ENCODE data around the gene SMIM32. TPM values are rescaled to one million over a fixed set of nuclear protein-coding genes. Genes with fewer than 3 reads are reported as not detected.

Gene SMIM32
- total and polyA plus RNA-seq, 2 experiments from 2014 or later, result 0.27 to 0.56 TPM

GRCh38 chr5:136236479-136237083 is 43.6 kb upstream of the SMIM32 start:
- no peaks in the 10 kb centered on the region for H3K36me3 ChIP-seq (ENCODE audit: insufficient read depth)
- H3K27ac Mint-ChIP-seq, result no peak overlapping the region
- H3K4me2 ChIP-seq, result no peak overlapping the region
- no peaks in the 10 kb centered on the region for H3K9me3 Mint-ChIP-seq
- peaks cover 4% of the 10 kb centered on the region for H3K27me3 Mint-ChIP-seq (ENCODE audit: insufficient read depth, low read depth, poor library complexity)
- DNase-seq (ENCODE audit: low spot score) (no peak), ATAC-seq (peak; percentile 58)
- no peaks in the 10 kb centered on the region for H3K79me2 ChIP-seq (replicated peaks; ENCODE audit: insufficient read depth)
- no peaks in the 10 kb centered on the region for H3K36me3 Mint-ChIP-seq (ENCODE audit: low read depth)
- no peak overlapping the region for H3K27ac ChIP-seq (ENCODE audit: low read depth)
- H2AFZ ChIP-seq, result no peak overlapping the region
- no peaks in the 10 kb centered on the region for H4K20me1 ChIP-seq (replicated peaks; ENCODE audit: insufficient read depth)
- 0 out of 2 replicates have a peak, but pooled peaks cover 2% of the 10 kb centered on the region for H3K9me2 ChIP-seq (ENCODE audit: insufficient read depth)
- H3K4me3 Mint-ChIP-seq, result no peak overlapping the region
- H3F3A ChIP-seq (replicated peaks; ENCODE audit: low read depth), result no peaks in the 10 kb centered on the region
- peaks cover 6% of the 10 kb centered on the region for H3K4me1 Mint-ChIP-seq
- no peaks in the 10 kb centered on the region for H3K27me3 ChIP-seq (ENCODE audit: insufficient read depth)
- TF ChIP-seq ZNF114 (CRISPR knock-in tag; IDR thresholded peaks at IDR 0.05), result no peak
- no peak for TF ChIP-seq CTCF (conservative IDR thresholded peaks at IDR 0.05; ENCODE audit: low read depth in 2 of 2)
- no peak for TF ChIP-seq CREB1 (CRISPR knock-in tag; IDR thresholded peaks at IDR 0.05; ENCODE audit: low read depth)
- no peak for TF ChIP-seq REST (IDR thresholded peaks at IDR 0.05; ENCODE audit: unreplicated experiment)
- no peaks in the 10 kb centered on the region for H3K4me1 ChIP-seq (ENCODE audit: insufficient read depth)
- no peak overlapping the region for H3K4me3 ChIP-seq

- ATAC-seq, result no peak
- H3K36me3 Mint-ChIP-seq (ENCODE audit: low read depth), result no peaks in the 10 kb centered on the region
Observed at GRCh38 chr5:136235321-136235720, 42.4 kb upstream of the SMIM32 start.

More at GRCh38 chr5:136235321-136235720, 42.4 kb upstream of the SMIM32 start:
- Mint-ChIP-seq H3K27ac (no peak overlapping the region), H3K9me3 (no peaks in the 10 kb centered on the region), H3K27me3 (ENCODE audit: insufficient read depth, low read depth, poor library complexity) (peaks cover 4% of the 10 kb centered on the region), H3K4me1 (peaks cover 15% of the 10 kb centered on the region), H3K4me3 (no peak overlapping the region)
- peaks cover 11% of the 10 kb centered on the region; the same call in 1 of the 2 replicates for H3K4me1 ChIP-seq (ENCODE audit: insufficient read depth)
- H3K27ac ChIP-seq (ENCODE audit: low read depth), result no peak overlapping the region
- H3K4me3 ChIP-seq, result no peak overlapping the region
- H3K27me3 ChIP-seq (ENCODE audit: insufficient read depth), result no peaks in the 10 kb centered on the region
- no peaks in the 10 kb centered on the region for H4K20me1 ChIP-seq (replicated peaks; ENCODE audit: insufficient read depth)
- TF ChIP-seq STAT1 (IDR thresholded peaks at IDR 0.05; ENCODE audit: unreplicated experiment) (no peak), CTCF (conservative IDR thresholded peaks at IDR 0.05; ENCODE audit: low read depth in 2 of 2) (no peak), ZNF114 (CRISPR knock-in tag; IDR thresholded peaks at IDR 0.05) (no peak)
- TF ChIP-seq, protein P1, sequence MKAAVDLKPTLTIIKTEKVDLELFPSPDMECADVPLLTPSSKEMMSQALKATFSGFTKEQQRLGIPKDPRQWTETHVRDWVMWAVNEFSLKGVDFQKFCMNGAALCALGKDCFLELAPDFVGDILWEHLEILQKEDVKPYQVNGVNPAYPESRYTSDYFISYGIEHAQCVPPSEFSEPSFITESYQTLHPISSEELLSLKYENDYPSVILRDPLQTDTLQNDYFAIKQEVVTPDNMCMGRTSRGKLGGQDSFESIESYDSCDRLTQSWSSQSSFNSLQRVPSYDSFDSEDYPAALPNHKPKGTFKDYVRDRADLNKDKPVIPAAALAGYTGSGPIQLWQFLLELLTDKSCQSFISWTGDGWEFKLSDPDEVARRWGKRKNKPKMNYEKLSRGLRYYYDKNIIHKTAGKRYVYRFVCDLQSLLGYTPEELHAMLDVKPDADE (IDR thresholded peaks at IDR 0.05), result no peak
- no peak for DNase-seq (ENCODE audit: low spot score)
- no peaks in the 10 kb centered on the region for H3K36me3 ChIP-seq (ENCODE audit: insufficient read depth)
- H2AFZ ChIP-seq, result no peak overlapping the region
- no peaks in the 10 kb centered on the region for H3F3A ChIP-seq (replicated peaks; ENCODE audit: low read depth)
- H3K79me2 ChIP-seq (replicated peaks; ENCODE audit: insufficient read depth), result no peaks in the 10 kb centered on the region
- 0 out of 2 replicates have a peak, but pooled peaks cover 7% of the 10 kb centered on the region for H3K9me2 ChIP-seq (ENCODE audit: insufficient read depth)
- no peak overlapping the region for H3K4me2 ChIP-seq

All from GM23338 (cell line).